ENCODE data around the gene ITSN2. TPM values are rescaled to one million over a fixed set of nuclear protein-coding genes. Genes with fewer than 3 reads are reported as not detected.

The ITSN2 gene
- total RNA-seq, 4 donors from 2014 or later = 57.9 to 79.7 (median 63.4) TPM

- H3K4me1 ChIP-seq = no peaks in the 10 kb centered on the region
- peaks cover 0 to 68% of the 10 kb centered on the region in 2 donors for H3K36me3 ChIP-seq
- H3K9me3 ChIP-seq = no peaks in the 10 kb centered on the region
- no peak overlapping the region for H3K4me3 ChIP-seq
- no peaks in the 10 kb centered on the region for H3K27me3 ChIP-seq
- WGBS, 2 donors (ENCODE audit: low coverage in 1 of 2) = 92% methylated on average over 5 of the region's 5 CpGs; no CpG with 5 or more reads in 1 of the 2 donors
- H3K27ac ChIP-seq = no peak overlapping the region
- ATAC-seq = no peak
- no peak for TF ChIP-seq POLR2AphosphoS5 (IDR thresholded peaks at IDR 0.05)
- TF ChIP-seq EP300 (IDR thresholded peaks at IDR 0.05) = no peak
- TF ChIP-seq POLR2A (IDR thresholded peaks at IDR 0.05) = no peak
- TF ChIP-seq, protein P1, sequence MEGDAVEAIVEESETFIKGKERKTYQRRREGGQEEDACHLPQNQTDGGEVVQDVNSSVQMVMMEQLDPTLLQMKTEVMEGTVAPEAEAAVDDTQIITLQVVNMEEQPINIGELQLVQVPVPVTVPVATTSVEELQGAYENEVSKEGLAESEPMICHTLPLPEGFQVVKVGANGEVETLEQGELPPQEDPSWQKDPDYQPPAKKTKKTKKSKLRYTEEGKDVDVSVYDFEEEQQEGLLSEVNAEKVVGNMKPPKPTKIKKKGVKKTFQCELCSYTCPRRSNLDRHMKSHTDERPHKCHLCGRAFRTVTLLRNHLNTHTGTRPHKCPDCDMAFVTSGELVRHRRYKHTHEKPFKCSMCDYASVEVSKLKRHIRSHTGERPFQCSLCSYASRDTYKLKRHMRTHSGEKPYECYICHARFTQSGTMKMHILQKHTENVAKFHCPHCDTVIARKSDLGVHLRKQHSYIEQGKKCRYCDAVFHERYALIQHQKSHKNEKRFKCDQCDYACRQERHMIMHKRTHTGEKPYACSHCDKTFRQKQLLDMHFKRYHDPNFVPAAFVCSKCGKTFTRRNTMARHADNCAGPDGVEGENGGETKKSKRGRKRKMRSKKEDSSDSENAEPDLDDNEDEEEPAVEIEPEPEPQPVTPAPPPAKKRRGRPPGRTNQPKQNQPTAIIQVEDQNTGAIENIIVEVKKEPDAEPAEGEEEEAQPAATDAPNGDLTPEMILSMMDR (IDR thresholded peaks at IDR 0.05) = no peak
Observed at GRCh38 chr2:24158131-24158530, 202.2 kb downstream of the ITSN2 start.

DNA sequence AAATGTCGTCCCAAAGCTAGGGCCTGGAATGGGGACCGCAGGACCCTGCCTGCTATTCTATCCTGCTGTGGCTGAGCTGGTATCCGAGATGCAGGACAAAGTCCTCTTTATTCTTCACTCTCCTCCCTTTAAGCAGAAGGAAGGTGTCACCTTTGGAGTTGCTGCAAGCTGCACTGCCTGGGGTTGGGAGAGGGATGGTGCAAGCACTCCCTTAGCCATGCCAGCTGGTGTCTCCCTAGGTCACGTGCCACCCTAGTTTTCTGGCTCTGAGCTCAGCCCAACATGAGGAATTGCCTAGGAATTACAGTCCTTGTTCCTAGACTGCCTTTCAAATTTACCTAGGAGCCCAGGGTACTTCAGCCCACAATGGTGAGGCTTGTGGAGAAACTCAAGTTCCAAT is 206.9 kb downstream of the ITSN2 start:
- ATAC-seq = no peak
- Histone ChIP-seq H3K27ac (no peak overlapping the region), H3K4me3 (no peak overlapping the region), H3K4me1 (no peaks in the 10 kb centered on the region), H3K27me3 (no peaks in the 10 kb centered on the region), H3K9me3 (no peaks in the 10 kb centered on the region), H3K36me3 (peaks cover 0 to 68% of the 10 kb centered on the region in 2 donors)
- TF ChIP-seq EP300 (IDR thresholded peaks at IDR 0.05) (no peak), POLR2A (IDR thresholded peaks at IDR 0.05) (no peak), POLR2AphosphoS5 (IDR thresholded peaks at IDR 0.05) (no peak)
- TF ChIP-seq, protein P1 (IDR thresholded peaks at IDR 0.05) = no peak
- WGBS, 2 donors (ENCODE audit: low coverage in 1 of 2) = no CpG with 5 or more reads among the region's 4 CpGs

Small RNA genes within 50 kb of the gene (small RNA-seq; reads per million reads assigned to genes)
- gene HMGN2P20 = 0 reads per million in 4 donors
- 0 reads per million in 4 donors for gene RF00602

Other genes starting within 250 kb of the ITSN2 start
- gene PFN4, start 237.2 kb downstream of the ITSN2 start, total RNA-seq = under 1 TPM in 1 of 4 donors, not detected in 3; 0.94 TPM
- 10 to 100 TPM; 24.0 to 45.5 (median 30.9) TPM for gene FAM228B, start 237.1 kb downstream of the ITSN2 start, total RNA-seq
- gene FAM228A, start 185.5 kb downstream of the ITSN2 start, total RNA-seq = 1 to 10 TPM in 3 of 4 donors, under 1 TPM in 1; 0.54 to 3.7 (median 2.0) TPM
- 10 to 100 TPM; 42.3 to 66.9 (median 47.4) TPM for gene NCOA1, start 130.7 kb upstream of the ITSN2 start, total RNA-seq